Measurements from ENCODE around the gene ZMYM2.

ZMYM2 gene

DNA sequence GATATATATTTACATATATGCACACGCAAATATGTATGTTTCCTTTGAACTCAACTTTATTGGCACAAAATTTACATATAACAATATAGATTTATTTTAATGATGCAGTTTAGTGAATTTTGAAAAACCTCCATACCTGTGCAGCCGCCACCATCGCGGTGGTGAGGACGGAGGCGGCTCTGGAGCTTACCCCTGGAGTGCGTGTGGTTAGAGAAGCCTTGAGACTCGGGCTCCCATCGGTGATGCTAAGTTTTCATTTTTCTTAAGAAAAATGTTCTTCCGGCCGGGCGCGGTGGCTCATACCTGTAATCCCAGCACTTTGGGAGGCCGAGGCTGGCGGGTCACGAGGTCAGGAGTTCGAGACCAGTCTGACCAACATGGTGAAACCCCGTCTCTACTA lies 170.5 kb downstream of the ZMYM2 start:
- POLR2A ChIA-PET: no interaction called here
- no peak for DNase-seq (ENCODE audit: low read depth, low spot score)

DNA sequence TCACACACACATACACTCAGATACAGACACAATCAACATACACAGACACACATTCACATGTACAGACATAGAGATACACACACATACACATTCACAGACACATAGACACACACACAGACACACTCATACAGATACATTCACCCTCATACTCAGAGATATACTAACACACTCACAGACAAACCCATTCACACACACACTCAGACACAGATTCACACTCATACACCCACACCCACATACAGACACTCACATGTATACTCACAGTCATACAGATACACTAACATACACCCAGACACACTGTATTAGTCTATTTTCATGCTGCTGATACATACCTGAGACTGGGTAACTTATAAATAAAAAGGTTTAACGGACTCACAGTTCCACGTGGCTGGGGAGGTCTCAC lies 171.5 kb downstream of the ZMYM2 start:
- no peak for DNase-seq (ENCODE audit: low read depth, low spot score)
- CTCF ChIA-PET: interaction anchor here (1.2 kb wide), 1 partner anchor 11 kb away, joined by 4 read pairs; no protein-coding TSS in a partner anchor
- TF ChIP-seq, protein P1, sequence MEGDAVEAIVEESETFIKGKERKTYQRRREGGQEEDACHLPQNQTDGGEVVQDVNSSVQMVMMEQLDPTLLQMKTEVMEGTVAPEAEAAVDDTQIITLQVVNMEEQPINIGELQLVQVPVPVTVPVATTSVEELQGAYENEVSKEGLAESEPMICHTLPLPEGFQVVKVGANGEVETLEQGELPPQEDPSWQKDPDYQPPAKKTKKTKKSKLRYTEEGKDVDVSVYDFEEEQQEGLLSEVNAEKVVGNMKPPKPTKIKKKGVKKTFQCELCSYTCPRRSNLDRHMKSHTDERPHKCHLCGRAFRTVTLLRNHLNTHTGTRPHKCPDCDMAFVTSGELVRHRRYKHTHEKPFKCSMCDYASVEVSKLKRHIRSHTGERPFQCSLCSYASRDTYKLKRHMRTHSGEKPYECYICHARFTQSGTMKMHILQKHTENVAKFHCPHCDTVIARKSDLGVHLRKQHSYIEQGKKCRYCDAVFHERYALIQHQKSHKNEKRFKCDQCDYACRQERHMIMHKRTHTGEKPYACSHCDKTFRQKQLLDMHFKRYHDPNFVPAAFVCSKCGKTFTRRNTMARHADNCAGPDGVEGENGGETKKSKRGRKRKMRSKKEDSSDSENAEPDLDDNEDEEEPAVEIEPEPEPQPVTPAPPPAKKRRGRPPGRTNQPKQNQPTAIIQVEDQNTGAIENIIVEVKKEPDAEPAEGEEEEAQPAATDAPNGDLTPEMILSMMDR (IDR thresholded peaks at IDR 0.05; ENCODE audit: insufficient read depth, low read length, missing control alignments): no peak
- H3K4me3 ChIP-seq (ENCODE audit: low read depth, low read length): no peak overlapping the region
- POLR2A ChIA-PET: no interaction called here

More for the DNA sequence above, 170.5 kb downstream of the ZMYM2 start:
- CTCF ChIA-PET: interaction anchor here (1.6 to 1.8 kb wide), 2 partner anchors 10 kb away, joined by 7 to 8 read pairs; no protein-coding TSS in a partner anchor
- TF ChIP-seq, protein P1 (IDR thresholded peaks at IDR 0.05; ENCODE audit: insufficient read depth, low read length, missing control alignments): no peak
- H3K4me3 ChIP-seq (ENCODE audit: low read depth, low read length): no peak overlapping the region

DNA sequence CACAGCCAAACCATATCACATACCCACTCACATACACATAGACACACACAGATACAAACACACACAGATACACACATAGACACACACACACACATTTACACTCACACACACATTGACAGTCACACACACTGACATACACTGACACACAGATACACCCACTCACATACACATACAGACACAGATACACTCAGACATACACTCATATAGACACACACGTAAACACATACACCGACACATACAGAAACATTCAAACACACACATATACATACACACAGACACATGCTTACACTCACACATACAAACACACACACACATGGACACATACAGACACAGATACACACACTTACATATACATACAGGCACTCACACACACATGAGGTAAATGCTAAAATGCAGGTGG lies 172.1 kb downstream of the ZMYM2 start:
- no peak for DNase-seq (ENCODE audit: low read depth, low spot score)
- no peak overlapping the region for H3K4me3 ChIP-seq (ENCODE audit: low read depth, low read length)
- CTCF ChIA-PET: interaction anchor here (1.2 kb wide), 1 partner anchor 12 kb away, joined by 4 read pairs; no protein-coding TSS in a partner anchor
- TF ChIP-seq, protein P1 (IDR thresholded peaks at IDR 0.05; ENCODE audit: insufficient read depth, low read length, missing control alignments): no peak
- POLR2A ChIA-PET: no interaction called here

DNA sequence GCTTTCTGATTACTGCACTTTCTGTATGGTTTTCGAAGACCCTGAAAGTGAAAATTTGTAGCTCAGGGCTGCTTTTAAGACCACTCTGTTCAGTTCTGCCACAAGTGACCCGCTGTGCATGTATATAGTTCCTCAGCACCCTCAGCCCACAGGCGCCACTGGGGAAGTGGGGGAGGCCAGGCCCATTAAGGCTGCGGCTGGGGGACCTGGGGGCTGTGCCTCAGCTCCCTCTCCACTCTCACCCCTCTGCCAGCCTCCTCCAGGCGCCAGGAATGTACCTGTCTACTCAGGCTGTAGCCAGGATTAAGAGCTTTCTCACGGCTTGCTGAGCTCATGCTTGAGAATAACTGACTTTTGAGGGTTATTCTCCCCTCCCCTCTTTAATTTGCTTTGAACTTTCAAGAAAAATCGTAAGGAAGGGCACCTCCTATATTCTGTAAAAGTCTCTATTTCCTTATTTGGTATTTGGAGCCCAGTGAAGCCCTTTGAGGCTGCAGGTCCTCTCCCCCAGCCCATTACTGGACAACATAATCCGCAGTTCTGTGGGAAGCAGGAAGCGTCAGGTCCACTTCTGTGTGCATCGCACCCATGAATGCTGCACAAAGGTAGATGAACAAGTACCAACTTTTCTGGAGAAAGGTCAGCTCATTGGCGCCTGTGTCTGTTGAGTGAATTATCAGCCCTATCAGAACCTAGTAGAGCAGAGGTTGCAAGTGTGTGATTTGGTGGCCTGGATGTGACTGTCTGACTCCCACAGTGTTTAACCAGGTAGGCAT lies 172.7 kb downstream of the ZMYM2 start:
- no peak for DNase-seq (ENCODE audit: low read depth, low spot score)
- POLR2A ChIA-PET: no interaction called here
- CTCF ChIA-PET: interaction anchor here (1.2 kb wide), 1 partner anchor 12 kb away, joined by 4 read pairs; no protein-coding TSS in a partner anchor
- TF ChIP-seq, protein P1 (IDR thresholded peaks at IDR 0.05; ENCODE audit: insufficient read depth, low read length, missing control alignments): no peak
- no peak overlapping the region for H3K4me3 ChIP-seq (ENCODE audit: low read depth, low read length)

DNA sequence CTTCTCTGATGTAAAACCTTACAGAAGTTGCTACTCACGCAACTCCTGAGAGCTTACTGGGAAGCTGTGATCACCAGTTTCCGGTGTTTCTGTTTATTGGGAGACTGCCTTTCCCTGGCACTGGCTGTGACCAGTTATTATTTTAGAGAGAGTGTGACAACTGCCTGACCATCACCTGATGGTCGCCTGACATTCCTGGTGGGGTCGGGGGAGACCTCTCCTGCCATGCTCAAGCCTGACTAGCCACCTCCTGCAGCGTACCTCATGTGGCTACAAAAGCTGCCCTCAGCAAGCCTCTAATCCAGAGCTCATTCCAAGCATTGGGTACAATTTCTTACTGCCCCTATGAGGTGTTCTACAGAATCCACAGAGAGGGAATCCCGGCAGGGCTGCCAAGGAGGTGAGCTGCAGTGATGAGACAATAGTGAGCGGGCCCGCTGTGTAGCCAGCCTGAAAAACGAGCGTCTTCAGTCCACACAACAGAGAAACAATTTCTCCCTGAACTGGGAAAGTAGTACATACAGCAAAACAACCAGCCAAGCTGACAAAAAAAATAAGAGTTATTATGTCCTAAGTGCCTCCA lies 173.6 kb downstream of the ZMYM2 start:
- DNase-seq (ENCODE audit: low read depth, low spot score): no peak
- ChIA-PET POLR2A (no interaction called here), CTCF (interaction anchor here (0.6 kb wide), 1 partner anchor 98 kb away, joined by 3 read pairs; no protein-coding TSS in a partner anchor)

DNA sequence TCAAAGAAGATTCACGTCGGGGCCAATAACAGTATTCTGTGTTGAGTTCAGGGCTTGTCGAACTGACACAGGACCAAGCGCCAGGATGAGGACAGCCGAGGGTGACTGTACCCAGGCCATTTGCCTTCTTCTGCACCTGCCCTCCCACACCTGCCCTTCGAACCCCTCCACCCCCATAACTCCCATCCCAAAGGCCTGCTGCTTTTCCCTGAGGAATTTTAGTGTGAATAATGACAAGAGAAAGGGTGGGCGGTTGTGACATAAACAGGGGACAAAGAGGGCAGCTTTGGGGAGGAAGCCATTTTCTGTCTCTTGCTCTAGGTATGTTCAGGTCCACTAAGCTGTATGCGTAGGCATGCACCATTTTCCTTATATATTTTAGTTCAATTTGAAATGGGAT lies 176.2 kb downstream of the ZMYM2 start:
- no peak overlapping the region for H3K4me3 ChIP-seq (ENCODE audit: low read depth, low read length)
- POLR2A ChIA-PET: no interaction called here
- CTCF ChIA-PET: no interaction called here
- TF ChIP-seq, protein P1 (IDR thresholded peaks at IDR 0.05; ENCODE audit: insufficient read depth, low read length, missing control alignments): no peak
- no peak for DNase-seq (ENCODE audit: low read depth, low spot score)

More for the DNA sequence above, 173.6 kb downstream of the ZMYM2 start:
- TF ChIP-seq, protein P1 (IDR thresholded peaks at IDR 0.05; ENCODE audit: insufficient read depth, low read length, missing control alignments): no peak
- no peak overlapping the region for H3K4me3 ChIP-seq (ENCODE audit: low read depth, low read length)
